ENCODE measurements around the gene PIGL. TPM values are rescaled to one million over a fixed set of nuclear protein-coding genes. Genes with fewer than 3 reads are reported as not detected.

PIGL gene
- total RNA-seq, 1 experiment from 2014 or later = 44.1 TPM

- H3K27me3 Mint-ChIP-seq (ENCODE audit: low read depth) = no peaks in the 10 kb centered on the region
- peaks cover 28% of the 10 kb centered on the region; the same call in 1 of the 2 replicates for H3K36me3 Mint-ChIP-seq
- DNase-seq (ENCODE audit: low spot score) (no peak), ATAC-seq (no peak)
- ChIA-PET POLR2A (no interaction called here), CTCF (no interaction called here)
- TF ChIP-seq NR1H2 (CRISPR knock-in tag; IDR thresholded peaks at IDR 0.05) (no peak), MXD4 (CRISPR knock-in tag; IDR thresholded peaks at IDR 0.05; ENCODE audit: borderline replicate concordance) (no peak), MLX (CRISPR knock-in tag; IDR thresholded peaks at IDR 0.05) (no peak), SMAD4 (CRISPR knock-in tag; IDR thresholded peaks at IDR 0.05) (no peak), MAX (CRISPR knock-in tag; IDR thresholded peaks at IDR 0.05) (no peak), FOXP1 (CRISPR knock-in tag; IDR thresholded peaks at IDR 0.05; ENCODE audit: borderline replicate concordance) (no peak), IRF2 (CRISPR knock-in tag; IDR thresholded peaks at IDR 0.05; ENCODE audit: borderline replicate concordance, low read depth) (no peak), AFF4 (CRISPR knock-in tag; IDR thresholded peaks at IDR 0.05; ENCODE audit: borderline replicate concordance) (no peak), HMGXB4 (CRISPR knock-in tag; IDR thresholded peaks at IDR 0.05) (no peak), ATF3 (CRISPR knock-in tag; conservative IDR thresholded peaks at IDR 0.05) (no peak)
- no peaks in the 10 kb centered on the region for H3K4me1 Mint-ChIP-seq
- H3K9me3 Mint-ChIP-seq = no peaks in the 10 kb centered on the region; the same call in none of the 2 replicates
- H3K27ac Mint-ChIP-seq = no peak overlapping the region
- H3K4me3 Mint-ChIP-seq = no peak overlapping the region
Measured at GRCh38 chr17:16171613-16172012, 45.4 kb upstream of the PIGL start.

- Mint-ChIP-seq H3K4me1 (peaks cover 8% of the 10 kb centered on the region; the same call in 1 of the 2 replicates), H3K27ac (no peak overlapping the region), H3K36me3 (peaks cover 13% of the 10 kb centered on the region; the same call in 1 of the 2 replicates), H3K4me3 (no peak overlapping the region), H3K9me3 (no peaks in the 10 kb centered on the region; the same call in 1 of the 2 replicates), H3K27me3 (ENCODE audit: low read depth) (no peaks in the 10 kb centered on the region)
- DNase-seq (ENCODE audit: low spot score) (no peak), ATAC-seq (no peak)
- TF ChIP-seq STAT6 (CRISPR knock-in tag; conservative IDR thresholded peaks at IDR 0.05; ENCODE audit: low read depth) (no peak), CBFB (CRISPR knock-in tag; IDR thresholded peaks at IDR 0.05; ENCODE audit: low read depth) (no peak), ZNF512 (CRISPR knock-in tag; IDR thresholded peaks at IDR 0.05; ENCODE audit: borderline replicate concordance) (no peak), E2F4 (CRISPR knock-in tag; IDR thresholded peaks at IDR 0.05; ENCODE audit: borderline replicate concordance, low read depth) (no peak), GABPB1 (CRISPR knock-in tag; IDR thresholded peaks at IDR 0.05) (no peak), SMAD4 (CRISPR knock-in tag; IDR thresholded peaks at IDR 0.05) (no peak), FOXJ3 (CRISPR knock-in tag; IDR thresholded peaks at IDR 0.05; ENCODE audit: borderline replicate concordance) (no peak)
- ChIA-PET POLR2A (no interaction called here), CTCF (no interaction called here)
Measured at GRCh38 chr17:16178836-16179235, 38.2 kb upstream of the PIGL start.

Data from WTC11 (cell line).